HCEC 1CT (cell line): ENCODE measurements around the gene DNM2.
A peak's percentile ranks its signal among the peaks of the same experiment; 100 is the strongest.

Source experiments
- DNase-seq: peaks from one replicate; pipeline ENCODE4 v3.0.0-alpha.2; 2017

The DNM2 gene

GRCh38 chr19:10691178-10691881, 26.5 kb upstream of the DNM2 start:
- DNase-seq, result no peak

DNA sequence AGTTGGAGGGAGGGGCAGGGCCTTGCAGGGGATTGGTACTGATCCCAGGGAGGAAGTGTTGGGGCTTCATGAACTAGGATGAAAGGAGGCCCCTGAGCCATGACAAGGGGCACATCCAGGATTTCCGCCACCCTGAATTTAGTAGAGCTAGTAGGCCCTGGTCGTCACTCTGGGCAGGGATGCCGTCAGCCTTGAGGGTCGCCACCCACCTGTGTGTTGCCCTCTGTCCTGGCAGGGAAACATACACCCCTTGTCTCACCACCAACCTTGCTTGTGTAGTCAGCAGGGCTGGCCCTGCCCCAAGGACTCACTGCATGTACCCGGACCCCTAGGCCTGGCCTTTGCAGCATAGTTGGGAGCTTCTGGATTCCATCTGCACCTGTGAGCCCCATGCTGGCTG, 26.0 kb upstream of the DNM2 start:
- no peak for DNase-seq

DNA sequence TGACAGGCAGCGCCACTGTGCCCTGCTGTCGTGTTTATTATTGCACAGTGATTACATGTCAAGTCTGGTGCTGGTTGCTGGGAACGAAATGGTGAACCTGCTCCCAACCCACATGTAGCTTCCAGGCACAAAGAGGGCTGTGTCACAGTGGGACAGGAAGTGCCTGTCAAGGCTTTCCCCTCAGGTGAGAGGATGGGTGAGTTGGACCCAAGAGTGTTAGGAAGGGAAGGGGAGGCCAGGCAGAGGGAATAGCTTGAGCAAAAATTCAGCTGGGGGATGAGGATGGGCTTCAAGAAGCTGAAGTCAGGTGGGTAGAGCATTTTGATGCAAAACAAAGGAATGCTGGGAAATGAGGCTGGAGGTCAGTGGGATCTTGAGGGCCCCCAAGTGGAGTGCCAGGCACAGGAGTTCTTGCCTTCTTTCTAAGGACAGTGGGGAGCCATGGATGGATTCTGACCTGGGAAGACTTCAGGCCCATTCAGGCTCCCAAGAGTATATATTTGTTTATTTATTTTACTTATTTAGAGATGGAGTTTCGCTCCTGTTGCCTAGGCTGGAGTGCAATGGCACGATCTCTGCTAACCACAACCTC, 25.1 kb upstream of the DNM2 start:
- DNase-seq, result no peak

DNA sequence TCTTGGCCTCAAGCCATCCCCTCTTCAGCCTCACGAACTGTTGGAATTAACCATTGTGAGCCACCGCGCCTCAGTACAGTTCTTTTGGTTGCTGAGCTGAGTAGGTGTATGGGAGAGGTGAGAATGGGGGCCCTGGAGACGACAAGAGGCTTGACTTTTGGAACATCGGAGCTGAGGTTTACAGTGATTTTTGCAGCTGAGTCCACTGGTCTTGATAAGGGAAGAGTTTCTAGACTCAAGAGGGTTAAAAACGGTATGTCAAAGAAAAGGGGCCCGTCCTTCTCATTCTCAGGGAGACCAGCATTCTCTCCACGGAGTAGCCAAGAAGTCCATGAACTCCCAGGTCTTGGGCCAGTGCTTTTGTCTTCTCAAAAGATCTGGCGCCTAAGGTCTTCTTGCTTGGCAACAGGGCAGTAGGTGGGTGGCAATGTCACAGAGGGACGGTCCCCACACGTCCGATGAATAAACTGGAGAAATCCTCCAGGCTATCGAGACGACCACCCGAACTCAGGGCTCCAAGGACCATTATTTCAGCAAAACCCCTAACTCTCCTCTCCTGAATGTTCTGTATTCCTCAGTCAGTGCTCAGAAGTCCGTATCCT, 23.1 kb upstream of the DNM2 start:
- DNase-seq, result no peak

- peak; percentile 80 for DNase-seq
These were observed 22.2 kb upstream of the DNM2 start for GRCh38 chr19:10695401-10696398.

- peak; percentile 38 for DNase-seq
These were observed 18.1 kb upstream of the DNM2 start for GRCh38 chr19:10699650-10700335.

GRCh38 chr19:10701955-10702525, 15.8 kb upstream of the DNM2 start:
- no peak for DNase-seq

DNA sequence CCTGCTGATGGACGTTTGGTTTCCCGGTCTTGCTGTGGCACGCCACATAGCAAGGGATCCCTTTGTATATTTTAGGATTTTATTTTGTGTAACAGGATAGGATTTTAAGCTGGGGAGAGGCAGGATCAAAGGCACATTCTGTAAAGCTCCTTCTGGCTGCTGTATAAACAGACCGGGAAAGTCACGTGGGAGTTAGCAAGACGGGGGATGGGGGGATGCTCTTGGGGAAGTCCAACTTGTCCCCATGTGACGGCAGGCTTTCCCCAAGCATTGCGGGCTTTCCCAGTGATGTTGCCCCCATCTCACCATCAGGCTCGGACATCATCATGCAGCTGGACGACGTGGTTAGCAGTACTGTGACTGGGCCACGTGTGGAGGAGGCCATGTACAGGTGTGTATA, 10.9 kb upstream of the DNM2 start:
- peak; percentile 12 for DNase-seq

GRCh38 chr19:10707440-10707839, 10.4 kb upstream of the DNM2 start:
- no peak for DNase-seq

GRCh38 chr19:10708291-10708690, 9.6 kb upstream of the DNM2 start:
- no peak for DNase-seq

GRCh38 chr19:10712045-10712444, 5.8 kb upstream of the DNM2 start:
- DNase-seq, result no peak

GRCh38 chr19:10712754-10713153, 5.1 kb upstream of the DNM2 start:
- no peak for DNase-seq

DNA sequence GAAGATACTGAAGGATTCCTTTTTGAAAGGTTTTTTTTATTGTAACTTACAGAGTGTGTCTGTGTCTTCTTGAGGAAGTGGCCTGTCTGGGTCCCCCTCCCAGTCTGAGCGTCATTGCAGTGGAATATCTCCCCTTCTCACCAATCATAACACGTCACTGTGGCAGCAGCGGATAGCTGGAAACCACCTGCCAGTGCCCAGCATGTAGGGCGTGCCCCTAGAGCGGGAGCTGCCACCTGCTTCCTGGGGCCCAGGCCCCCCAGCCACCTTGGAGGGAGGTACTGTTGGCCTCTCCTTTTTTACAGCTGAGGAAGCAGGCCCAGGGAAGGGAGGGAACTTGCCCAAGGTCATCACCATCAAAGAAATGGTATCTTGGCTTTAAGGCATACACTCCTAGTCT, 4.6 kb upstream of the DNM2 start:
- DNase-seq, result no peak

GRCh38 chr19:10717054-10717355, 874 bp upstream of the DNM2 start:
- DNase-seq, result no peak

GRCh38 chr19:10718205-10719196, 622 bp downstream of the DNM2 start:
- peak; percentile 27 for DNase-seq

GRCh38 chr19:10719466-10719961, 1.6 kb downstream of the DNM2 start:
- DNase-seq, result no peak

DNA sequence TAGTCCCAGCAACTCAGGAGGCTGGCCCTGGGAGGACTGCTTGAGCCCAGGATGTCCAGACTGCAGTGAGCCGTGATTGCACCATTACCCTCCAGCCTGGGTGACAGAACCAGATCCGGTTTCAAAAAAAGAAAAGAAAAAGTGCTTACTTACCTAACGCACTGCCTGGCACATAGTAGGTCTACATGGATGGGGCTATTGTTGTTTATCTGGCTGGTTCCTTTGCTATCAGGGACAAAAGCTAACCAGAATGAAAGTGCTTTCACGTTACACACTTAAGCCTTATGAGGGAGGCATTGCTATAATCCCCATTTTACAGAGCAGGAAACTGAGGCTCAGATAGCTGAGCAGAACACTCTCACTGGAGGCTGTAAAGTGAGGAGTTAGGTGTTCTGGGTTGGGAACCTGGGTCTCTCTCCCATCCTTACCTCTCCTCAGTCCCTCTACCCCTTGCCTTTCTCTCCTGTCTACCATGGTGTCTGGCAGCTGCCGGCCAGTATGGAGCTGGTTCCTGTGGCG, 2.8 kb downstream of the DNM2 start:
- DNase-seq, result no peak

DNA sequence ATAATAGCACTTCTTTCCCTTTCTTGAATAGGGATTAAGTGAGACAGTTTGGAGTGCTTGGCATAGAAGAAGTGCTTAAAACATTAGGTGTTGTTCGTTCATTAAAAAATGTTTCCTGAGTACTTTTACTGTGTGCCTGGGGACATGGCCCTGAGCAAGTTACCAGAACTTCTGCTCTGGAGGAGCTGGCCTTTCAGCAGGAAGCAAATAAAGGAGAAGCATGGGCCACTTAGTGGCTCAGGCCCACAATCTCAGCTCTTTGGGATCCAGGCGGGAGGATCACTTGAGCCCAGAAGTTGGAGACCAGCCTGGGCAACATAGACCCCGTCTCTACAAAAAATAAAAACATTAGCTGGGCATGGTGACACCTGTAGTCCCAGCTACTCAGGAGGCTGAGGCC, 5.7 kb downstream of the DNM2 start:
- DNase-seq, result no peak

DNA sequence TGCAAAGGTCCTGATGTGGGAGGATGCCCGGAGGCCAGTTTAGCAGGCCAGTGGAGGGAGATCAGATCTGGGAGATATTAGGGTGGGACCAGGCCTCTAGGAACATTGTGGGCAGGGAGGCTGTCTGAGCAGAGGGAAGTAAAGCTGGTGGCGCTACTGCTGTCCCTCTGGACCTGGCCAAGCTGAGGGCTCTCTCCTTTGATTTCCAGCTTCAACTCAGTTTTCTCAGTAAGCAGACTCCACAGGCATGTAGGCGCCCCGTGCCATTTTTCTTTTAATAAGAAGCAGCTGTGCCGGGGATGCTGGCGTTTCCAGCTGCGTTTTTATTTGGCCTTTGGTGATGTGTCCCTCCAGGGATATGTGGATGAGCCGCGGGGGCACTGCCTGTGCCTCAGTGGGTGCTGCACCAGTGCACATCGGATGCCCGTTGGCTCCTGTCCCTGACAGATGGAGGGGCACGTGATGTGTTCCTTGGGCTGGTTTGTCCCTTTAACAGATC, 6.7 kb downstream of the DNM2 start:
- DNase-seq, result no peak

DNA sequence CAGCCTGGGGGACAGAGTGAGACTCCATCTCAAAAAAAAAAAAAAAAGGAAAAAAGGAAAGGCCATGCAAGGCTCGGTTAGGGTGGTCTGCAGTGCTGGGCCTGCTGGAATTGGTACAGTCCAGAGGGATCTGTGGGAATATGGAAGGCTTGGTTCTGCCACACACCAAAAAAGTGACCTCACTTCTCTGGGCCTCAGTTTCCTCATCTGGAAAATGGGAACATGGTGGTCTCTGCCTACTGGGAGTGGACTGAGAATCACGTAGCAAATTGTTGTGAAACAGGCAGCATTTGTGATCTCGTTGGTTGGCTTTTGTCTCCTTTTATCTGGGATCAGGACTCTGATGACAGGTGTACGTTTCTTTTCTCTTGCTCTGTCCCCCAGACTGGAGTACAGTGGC, 7.5 kb downstream of the DNM2 start:
- no peak for DNase-seq

GRCh38 chr19:10726268-10726667, 8.4 kb downstream of the DNM2 start:
- no peak for DNase-seq
